CD14-positive monocyte (primary cell): ENCODE measurements around the gene NUDCD3. TPM values are rescaled to one million over a fixed set of nuclear protein-coding genes. Genes with fewer than 3 reads are reported as not detected.

Experiments
- DNase-seq, 3 donors: peaks; one replicate each; pipeline ENCODE4 v3.0.0-alpha.2; 2011 to 2022
- H2AFZ ChIP-seq: 2 replicates; pipeline ENCODE4 v1.6.0; 2012; ENCODE audit warnings: mild to moderate bottlenecking, low read depth, low read length, inconsistent platforms; ENCODE audit not compliant: insufficient read depth, poor library complexity, severe bottlenecking
- H3K27ac ChIP-seq, 2 donors: 1 replicate in 1 of 2; 2 replicates in 1 of 2; pipeline ENCODE4 v1.5.1; 2012 to 2013; ENCODE audit warnings: low read length in 2 of 2, control low read depth in 1 of 2, inconsistent platforms in 1 of 2, low read depth in 1 of 2, mild to moderate bottlenecking in 1 of 2
- H3K27me3 ChIP-seq, 2 donors: one replicate each; pipeline versions ENCODE4 v1.6.0 to v1.6.1; 2011 to 2013; ENCODE audit warnings: low read length in 2 of 2; ENCODE audit not compliant: control insufficient read depth in 2 of 2, insufficient read depth in 2 of 2
- H3K36me3 ChIP-seq, 2 donors: replicated peaks in 1 of 2; 1 replicate in 1 of 2; 2 replicates in 1 of 2; pipeline versions ENCODE4 v1.5.1 to v1.6.1; 2012 to 2013; ENCODE audit warnings: low read length in 2 of 2, control low read depth in 1 of 2, inconsistent platforms in 1 of 2, mild to moderate bottlenecking in 1 of 2; ENCODE audit not compliant: insufficient read depth in 2 of 2, control insufficient read depth in 1 of 2
- H3K4me1 ChIP-seq, 2 donors: 1 replicate in 1 of 2; 2 replicates in 1 of 2; pipeline versions ENCODE4 v1.5.1 to v1.6.1; 2012 to 2013; ENCODE audit warnings: low read length in 2 of 2, control low read depth in 1 of 2, inconsistent platforms in 1 of 2, mild to moderate bottlenecking in 1 of 2, moderate library complexity in 1 of 2; ENCODE audit not compliant: insufficient read depth in 2 of 2, control insufficient read depth in 1 of 2
- H3K4me2 ChIP-seq: replicated peaks from 2 replicates; pipeline ENCODE3; 2012; ENCODE audit warnings: low read length, moderate library complexity, mild to moderate bottlenecking; ENCODE audit not compliant: poor library complexity, severe bottlenecking; ENCODE audit errors: extremely low read depth
- H3K4me3 ChIP-seq, 3 experiments: fragments of 200-600 bp in 1 of 3; sonication (generic) in 1 of 3; replicated peaks in 1 of 3; 1 replicate in 2 of 3; 2 replicates in 1 of 3; pipeline ENCODE4 v1.5.1; 2011 to 2013; ENCODE audit warnings: low read length in 3 of 3, mild to moderate bottlenecking in 3 of 3, control low read depth in 2 of 3, low read depth in 2 of 3, inconsistent platforms in 1 of 3, moderate library complexity in 1 of 3
- H3K79me2 ChIP-seq: 2 replicates; pipeline ENCODE4 v1.6.0; 2012; ENCODE audit warnings: mild to moderate bottlenecking, control low read depth, inconsistent platforms, low read length, moderate library complexity; ENCODE audit not compliant: insufficient read depth
- H3K9ac ChIP-seq: 2 replicates; pipeline ENCODE4 v1.6.0; 2017; ENCODE audit warnings: low read length, mild to moderate bottlenecking; ENCODE audit not compliant: insufficient read depth, poor library complexity, severe bottlenecking
- H3K9me3 ChIP-seq, 2 donors: replicated peaks in 1 of 2; 1 replicate in 1 of 2; 2 replicates in 1 of 2; pipeline versions ENCODE4 v1.5.1 to v1.6.1; 2012 to 2013; ENCODE audit warnings: low read length in 2 of 2, control low read depth in 1 of 2; ENCODE audit not compliant: control insufficient read depth in 1 of 2, insufficient read depth in 1 of 2
- H4K20me1 ChIP-seq: 2 replicates; pipeline ENCODE4 v1.6.0; 2012; ENCODE audit warnings: mild to moderate bottlenecking, low read length, control low read depth, moderate library complexity; ENCODE audit not compliant: insufficient read depth
- H3K27ac Mint-ChIP-seq, 7 donors: one replicate each; pipeline ENCODE4 v1.8.0; 2020; ENCODE audit warnings: mild to moderate bottlenecking in 7 of 7, mixed read lengths in 7 of 7, moderate library complexity in 6 of 7, inconsistent platforms in 2 of 7
- H3K27me3 Mint-ChIP-seq, 3 donors: one replicate each; pipeline ENCODE4 v1.8.0; 2021 to 2022; ENCODE audit warnings: low read depth in 3 of 3, mild to moderate bottlenecking in 3 of 3, mixed read lengths in 3 of 3, moderate library complexity in 3 of 3, inconsistent platforms in 1 of 3
- H3K36me3 Mint-ChIP-seq, 2 donors: one replicate each; pipeline ENCODE4 v1.8.0; 2020; ENCODE audit warnings: mixed read lengths in 2 of 2, inconsistent platforms in 1 of 2, mild to moderate bottlenecking in 1 of 2
- H3K4me1 Mint-ChIP-seq: one replicate; pipeline ENCODE4 v1.8.0; 2020; ENCODE audit warnings: mild to moderate bottlenecking, mixed read lengths
- H3K4me3 Mint-ChIP-seq, 2 donors: one replicate each; pipeline ENCODE4 v1.8.0; 2020; ENCODE audit warnings: mild to moderate bottlenecking in 2 of 2, mixed read lengths in 2 of 2, moderate library complexity in 1 of 2
- H3K9me3 Mint-ChIP-seq, 7 donors: one replicate each; pipeline ENCODE4 v1.8.0; 2020 to 2022; ENCODE audit warnings: mixed read lengths in 7 of 7, mild to moderate bottlenecking in 6 of 7, moderate library complexity in 6 of 7, inconsistent platforms in 2 of 7
- CTCF ChIP-seq: fragments of 200-600 bp; IDR thresholded peaks from one replicate; pipeline ENCODE4 v1.8.0; 2022; ENCODE audit warnings: antibody characterized with exemption, mild to moderate bottlenecking
- WGBS: methylation state at CpG from one replicate; pipeline ENCODE4 v1.1.5; 2013; ENCODE audit warnings: missing lambda C conversion rate; ENCODE audit not compliant: insufficient coverage; 5-methylcytosine and 5-hydroxymethylcytosine counted together
- intact Hi-C, 2 donors: fragments of 100-400 bp; cut with micrococcal nuclease; formaldehyde crosslinking; loops; one replicate each; pipeline versions ENCODE4 v1.15.0 to v1.15.1; 2023
- polyA plus RNA-seq, 3 donors: library from polyadenylated mRNA; depleted of rRNA in 1 of 3; unstranded in 2 of 3; stranded (reverse) in 1 of 3; fragments of 300-500 nt in 2 of 3; fragments of >200 nt in 1 of 3; fragmentation: Illumina TruSeq in 2 of 3; gene quantifications; 1 replicate in 2 of 3; 2 replicates in 1 of 3; pipeline ENCODE4 v1.2.3, GENCODE V29; 2012 to 2021

NUDCD3 gene
- polyA plus RNA-seq, 3 donors: 13.6 to 26.5 (median 21.6) TPM

GRCh38 chr7:44432381-44432977, 58.0 kb downstream of the NUDCD3 start:
- no peak overlapping the region for H3K27ac Mint-ChIP-seq
- H3K36me3 ChIP-seq: peaks cover 4 to 56% of the 10 kb centered on the region in 2 donors
- no peak overlapping the region for H2AFZ ChIP-seq
- H3K4me2 ChIP-seq: no peak overlapping the region
- H4K20me1 ChIP-seq: peaks cover 60% of the 10 kb centered on the region
- H3K4me3 Mint-ChIP-seq: no peak overlapping the region
- no peak overlapping the region for H3K27ac ChIP-seq
- no peak overlapping the region for H3K9ac ChIP-seq
- H3K4me3 ChIP-seq: no peak overlapping the region
- intact Hi-C loops: no loop called here
- WGBS: 96% methylated on average over 6 of the region's 6 CpGs
- no peaks in the 10 kb centered on the region for H3K4me1 Mint-ChIP-seq
- H3K27me3 ChIP-seq: no peaks in the 10 kb centered on the region
- H3K36me3 Mint-ChIP-seq: peaks cover 18 to 38% of the 10 kb centered on the region in 2 donors
- H3K9me3 Mint-ChIP-seq: no peaks in the 10 kb centered on the region
- no peaks in the 10 kb centered on the region for H3K27me3 Mint-ChIP-seq
- H3K9me3 ChIP-seq: no peaks in the 10 kb centered on the region
- no peak for DNase-seq
- TF ChIP-seq CTCF: no peak
- H3K79me2 ChIP-seq: peaks cover 32% of the 10 kb centered on the region
- no peaks in the 10 kb centered on the region for H3K4me1 ChIP-seq

DNA sequence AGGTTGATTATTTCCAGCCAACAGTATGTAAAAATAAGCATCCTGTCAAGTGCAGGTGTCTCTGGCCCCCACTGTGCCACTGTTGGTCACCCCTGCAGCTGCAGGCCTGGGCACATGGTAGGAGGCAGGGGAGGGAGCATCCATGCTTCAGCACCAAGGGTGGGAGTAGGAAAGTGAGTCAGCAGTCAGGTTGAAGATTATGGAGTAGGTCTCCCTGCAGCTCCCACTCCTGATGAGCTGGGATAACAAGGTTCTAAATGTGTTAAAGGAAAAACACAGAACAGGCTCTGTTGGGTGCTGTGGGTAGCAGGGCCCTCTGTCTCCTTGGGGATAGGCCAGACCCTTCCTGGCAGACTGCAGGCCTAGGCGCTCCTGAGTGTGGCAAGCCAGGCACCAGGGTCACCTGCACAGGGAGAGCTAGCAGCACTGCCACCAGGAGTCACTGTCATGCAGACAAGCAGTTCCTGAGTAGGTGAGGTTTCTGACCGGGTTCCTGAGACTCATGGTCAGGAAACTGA, 59.3 kb downstream of the NUDCD3 start:
- H3K4me3 Mint-ChIP-seq: no peak overlapping the region
- H3K4me1 Mint-ChIP-seq: no peaks in the 10 kb centered on the region
- H3K9me3 Mint-ChIP-seq: peaks cover 0 to 2% (median 0%) of the 10 kb centered on the region in 7 donors
- Histone ChIP-seq H3K4me1 (no peaks in the 10 kb centered on the region), H3K9ac (no peak overlapping the region), H3K27me3 (no peaks in the 10 kb centered on the region), H3K79me2 (peaks cover 28% of the 10 kb centered on the region), H2AFZ (no peak overlapping the region), H3K36me3 (peaks cover 13 to 64% of the 10 kb centered on the region in 2 donors), H3K4me2 (no peak overlapping the region), H3K27ac (no peak overlapping the region), H3K9me3 (no peaks in the 10 kb centered on the region), H3K4me3 (no peak overlapping the region), H4K20me1 (peaks cover 60% of the 10 kb centered on the region)
- no peak for DNase-seq
- no peak for TF ChIP-seq CTCF
- intact Hi-C loops: no loop called here
- 100% methylated on average over 1 of the region's 2 CpGs for WGBS
- H3K27me3 Mint-ChIP-seq: no peaks in the 10 kb centered on the region
- peaks cover 25 to 42% of the 10 kb centered on the region in 2 donors for H3K36me3 Mint-ChIP-seq
- peak overlapping the region in 2 of 7 donors; percentile 30 to 58 for H3K27ac Mint-ChIP-seq
